ENCODE data around the gene NCAPH2. TPM values are rescaled to one million over a fixed set of nuclear protein-coding genes. Genes with fewer than 3 reads are reported as not detected.
A peak's percentile ranks its signal among the peaks of the same experiment; 100 is the strongest.

Gene NCAPH2
- total and polyA plus RNA-seq, 2 of the 8 experiments (the other 6 are each of a cell fraction or from before 2014, with no cell fraction given): 62.2 to 81.6 TPM

- Histone ChIP-seq H2BK20ac (ENCODE audit: low read length) (no peak overlapping the region), H3K56ac (replicated peaks; ENCODE audit: insufficient read length, low read depth, low read length) (no peak overlapping the region), H2AFZ (ENCODE audit: low read length) (no peak overlapping the region), H3K4me3 (ENCODE audit: extremely low read depth in 1 of 4, insufficient read depth in 2 of 4, low read depth in 3 of 4, low read length in 4 of 4) (no peak overlapping the region), H3K14ac (ENCODE audit: insufficient read length) (no peak overlapping the region), H2BK120ac (replicated peaks; ENCODE audit: low read depth, low read length) (no peak overlapping the region), H2AK5ac (ENCODE audit: low read depth, low read length) (no peak overlapping the region), H2BK15ac (ENCODE audit: low read length) (no peak overlapping the region), H3K27ac (ENCODE audit: low read depth, low read length) (no peak overlapping the region), H2BK12ac (ENCODE audit: low read depth, low read length) (no peak overlapping the region), H3K23ac (ENCODE audit: insufficient read length) (no peak overlapping the region), H4K91ac (replicated peaks; ENCODE audit: insufficient read length, low read length) (no peak overlapping the region), H3K79me2 (ENCODE audit: control insufficient read depth in 1 of 2, insufficient read depth in 2 of 2, low read length in 2 of 2) (peaks cover 0 to 57% of the 10 kb centered on the region in 2 experiments; a peak in 3 of 4 replicates), H3K36me3 (ENCODE audit: control insufficient read depth in 2 of 4, insufficient read depth in 4 of 4, low read length in 3 of 4) (no peaks in the 10 kb centered on the region), H4K5ac (ENCODE audit: insufficient read length, low read depth, low read length) (no peak overlapping the region), H3K18ac (ENCODE audit: extremely low read depth, low read length) (no peak overlapping the region), H2BK5ac (ENCODE audit: low read depth, low read length) (peak overlapping the region; percentile 22; the same call in 1 of the 2 replicates), H3K23me2 (ENCODE audit: low read depth, low read length) (peaks cover 8% of the 10 kb centered on the region; the same call in 1 of the 2 replicates), H3K9me3 (ENCODE audit: insufficient read depth in 2 of 2, low read depth in 1 of 2, low read length in 1 of 2) (no peaks in the 10 kb centered on the region), H3K9ac (replicated peaks in 1 of 4; ENCODE audit: extremely low read depth in 1 of 4, low read depth in 3 of 4, low read length in 3 of 4) (no peak overlapping the region), H3K79me1 (ENCODE audit: low read depth, low read length) (peaks cover 34% of the 10 kb centered on the region), H3K4ac (replicated peaks; ENCODE audit: insufficient read length, low read depth, low read length) (no peak overlapping the region), H4K8ac (ENCODE audit: extremely low read depth, insufficient read depth, low read length) (no peak overlapping the region; the same call in none of the 2 replicates), H3K4me2 (ENCODE audit: insufficient read depth in 1 of 2, low read depth in 2 of 2, low read length in 2 of 2) (no peak overlapping the region; a peak in 2 of 4 replicates), H4K20me1 (replicated peaks in 1 of 2; ENCODE audit: control insufficient read depth in 1 of 2, insufficient read depth in 2 of 2, low read length in 2 of 2) (peaks cover 41 to 49% of the 10 kb centered on the region in 2 experiments), H3K4me1 (replicated peaks in 1 of 4; ENCODE audit: control insufficient read depth in 3 of 4, insufficient read depth in 4 of 4, low read length in 3 of 4) (peaks cover 0 to 29% (median 18%) of the 10 kb centered on the region in 4 experiments; a peak in 6 of 7 replicates), H3K27me3 (replicated peaks in 1 of 4; ENCODE audit: control insufficient read depth in 3 of 4, extremely low read depth in 1 of 4, insufficient read depth in 3 of 4, low read length in 3 of 4) (no peaks in the 10 kb centered on the region; a peak in 1 of 7 replicates)
- ChIA-PET CTCF (ENCODE audit: partially characterized antibody) (interaction anchor here (0.5 to 9.1 kb wide), 17 partner anchors 10 to 330 kb away, joined by 3 to 60 read pairs (median 4); partner anchors contain the start of gene SCO2), POLR2A (ENCODE audit: partially characterized antibody) (interaction anchor here (0.7 to 2.0 kb wide), 6 partner anchors 8 to 51 kb away, joined by 3 to 20 read pairs (median 3); partner anchors contain the start of gene ADM2)
- no peak for DNase-seq (ENCODE audit: low read depth in 1 of 2, low spot score in 2 of 2)
- TF ChIP-seq RAD21 (IDR thresholded peaks at IDR 0.05 in 1 of 2, conservative IDR thresholded peaks at IDR 0.05 in 1 of 2; ENCODE audit: low read depth in 2 of 2, low read length in 2 of 2) (peak; percentile 7 to 41; a peak in 2 of 4 replicates), SRF (IDR thresholded peaks at IDR 0.05; ENCODE audit: low read depth, low read length) (no peak), CEBPB (IDR thresholded peaks at IDR 0.05; ENCODE audit: low read depth, low read length) (no peak), JUN (IDR thresholded peaks at IDR 0.05; ENCODE audit: low read depth, low read length) (no peak)
- TF ChIP-seq, protein P1, sequence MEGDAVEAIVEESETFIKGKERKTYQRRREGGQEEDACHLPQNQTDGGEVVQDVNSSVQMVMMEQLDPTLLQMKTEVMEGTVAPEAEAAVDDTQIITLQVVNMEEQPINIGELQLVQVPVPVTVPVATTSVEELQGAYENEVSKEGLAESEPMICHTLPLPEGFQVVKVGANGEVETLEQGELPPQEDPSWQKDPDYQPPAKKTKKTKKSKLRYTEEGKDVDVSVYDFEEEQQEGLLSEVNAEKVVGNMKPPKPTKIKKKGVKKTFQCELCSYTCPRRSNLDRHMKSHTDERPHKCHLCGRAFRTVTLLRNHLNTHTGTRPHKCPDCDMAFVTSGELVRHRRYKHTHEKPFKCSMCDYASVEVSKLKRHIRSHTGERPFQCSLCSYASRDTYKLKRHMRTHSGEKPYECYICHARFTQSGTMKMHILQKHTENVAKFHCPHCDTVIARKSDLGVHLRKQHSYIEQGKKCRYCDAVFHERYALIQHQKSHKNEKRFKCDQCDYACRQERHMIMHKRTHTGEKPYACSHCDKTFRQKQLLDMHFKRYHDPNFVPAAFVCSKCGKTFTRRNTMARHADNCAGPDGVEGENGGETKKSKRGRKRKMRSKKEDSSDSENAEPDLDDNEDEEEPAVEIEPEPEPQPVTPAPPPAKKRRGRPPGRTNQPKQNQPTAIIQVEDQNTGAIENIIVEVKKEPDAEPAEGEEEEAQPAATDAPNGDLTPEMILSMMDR (IDR thresholded peaks at IDR 0.05; ENCODE audit: control extremely low read depth in 1 of 3, insufficient read depth in 1 of 3, low read depth in 1 of 3, low read length in 3 of 3): peak; percentile 36 to 66 (median 65)
- peak; percentile 52 for FAIRE-seq
- WGBS, 2 experiments (ENCODE audit: extremely low coverage in 1 of 2, insufficient coverage in 1 of 2, insufficient read length in 1 of 2, insufficient replicate concordance in 2 of 2, low coverage in 1 of 2, low lambda C conversion rate in 2 of 2, missing lambda C conversion rate in 1 of 2): 87% methylated on average over 6 of the region's 6 CpGs; no CpG with 5 or more reads in 1 of the 2 experiments
Observed at GRCh38 chr22:50473088-50473487, 34.9 kb upstream of the NCAPH2 start.

Data from H1 (cell line).